Large intestine (tissue), 3 donors: ENCODE data around the gene OBSCN. TPM values are rescaled to one million over a fixed set of nuclear protein-coding genes. Genes with fewer than 3 reads are reported as not detected.
A peak's percentile ranks its signal among the peaks of the same experiment; 100 is the strongest.

Experiments
- DNase-seq, 2 donors: peaks; one replicate each; pipeline versions ENCODE4 v3.0.0 to v3.0.0-alpha.2; 2013
- H3K27ac ChIP-seq: one replicate; pipeline ENCODE4 v1.5.1; 2013; ENCODE audit warnings: low read length
- H3K27me3 ChIP-seq: 2 replicates; pipeline ENCODE4 v1.6.1; 2013; ENCODE audit warnings: low read length; ENCODE audit not compliant: control insufficient read depth, insufficient read depth
- H3K36me3 ChIP-seq: 2 replicates; pipeline ENCODE4 v1.6.1; 2013; ENCODE audit warnings: low read length; ENCODE audit not compliant: control insufficient read depth, insufficient read depth
- H3K4me1 ChIP-seq: one replicate; pipeline ENCODE4 v1.6.1; 2013; ENCODE audit warnings: low read length; ENCODE audit not compliant: control insufficient read depth, insufficient read depth
- H3K4me3 ChIP-seq: one replicate; pipeline ENCODE4 v1.5.1; 2013; ENCODE audit warnings: low read length
- H3K9me3 ChIP-seq: one replicate; pipeline ENCODE4 v1.6.1; 2013; ENCODE audit warnings: mild to moderate bottlenecking, low read depth, low read length, moderate library complexity; ENCODE audit not compliant: control insufficient read depth
- WGBS: methylation state at CpG from one replicate; pipeline ENCODE4 v1.1.5; 2013; ENCODE audit warnings: low lambda C conversion rate; ENCODE audit not compliant: insufficient coverage; 5-methylcytosine and 5-hydroxymethylcytosine counted together
- polyA plus RNA-seq: library from polyadenylated mRNA; unstranded; fragments of 120-200 nt; gene quantifications from one replicate; pipeline ENCODE4 v1.2.1, GENCODE V29; 2013

Gene OBSCN
- polyA plus RNA-seq, 1 donor: 58.9 TPM

- Histone ChIP-seq H3K36me3 (peaks cover 24% of the 10 kb centered on the region), H3K4me3 (no peak overlapping the region), H3K4me1 (peaks cover 12% of the 10 kb centered on the region), H3K27me3 (no peaks in the 10 kb centered on the region), H3K9me3 (no peaks in the 10 kb centered on the region), H3K27ac (no peak overlapping the region)
- no CpG with 5 or more reads among the region's 3 CpGs for WGBS
- DNase-seq: no peak
These were observed 196.4 kb downstream of the OBSCN start for GRCh38 chr1:228404107-228404720.

GRCh38 chr1:228405200-228405978 is 197.5 kb downstream of the OBSCN start:
- Histone ChIP-seq H3K36me3 (peaks cover 17% of the 10 kb centered on the region), H3K4me1 (peaks cover 12% of the 10 kb centered on the region), H3K27me3 (no peaks in the 10 kb centered on the region), H3K4me3 (peak overlapping the region; percentile 74), H3K27ac (no peak overlapping the region), H3K9me3 (no peaks in the 10 kb centered on the region)
- no CpG with 5 or more reads among the region's 11 CpGs for WGBS
- no peak for DNase-seq

GRCh38 chr1:228405979-228406228 is 198.1 kb downstream of the OBSCN start:
- Histone ChIP-seq H3K36me3 (peaks cover 14% of the 10 kb centered on the region), H3K27me3 (no peaks in the 10 kb centered on the region), H3K4me3 (peak overlapping the region; percentile 74), H3K9me3 (no peaks in the 10 kb centered on the region), H3K27ac (no peak overlapping the region), H3K4me1 (peaks cover 12% of the 10 kb centered on the region)
- DNase-seq: no peak
- no CpG with 5 or more reads among the region's 21 CpGs for WGBS

GRCh38 chr1:228407106-228408040 is 199.5 kb downstream of the OBSCN start:
- peaks cover 12% of the 10 kb centered on the region for H3K36me3 ChIP-seq
- peaks cover 12% of the 10 kb centered on the region for H3K4me1 ChIP-seq
- H3K27me3 ChIP-seq: no peaks in the 10 kb centered on the region
- peak overlapping the region; percentile 74 for H3K4me3 ChIP-seq
- WGBS: no CpG with 5 or more reads among the region's 29 CpGs
- no peaks in the 10 kb centered on the region for H3K9me3 ChIP-seq
- no peak overlapping the region for H3K27ac ChIP-seq
- DNase-seq: no peak

- WGBS: no CpG with 5 or more reads among the region's 27 CpGs
- Histone ChIP-seq H3K4me3 (no peak overlapping the region), H3K36me3 (peaks cover 3% of the 10 kb centered on the region), H3K27ac (no peak overlapping the region), H3K27me3 (no peaks in the 10 kb centered on the region), H3K9me3 (no peaks in the 10 kb centered on the region), H3K4me1 (peaks cover 12% of the 10 kb centered on the region)
- DNase-seq: no peak
These were observed 200.4 kb downstream of the OBSCN start for GRCh38 chr1:228408041-228408868.

- no peaks in the 10 kb centered on the region for H3K9me3 ChIP-seq
These were observed 201.3 kb downstream of the OBSCN start for GRCh38 chr1:228408869-228409805.

GRCh38 chr1:228410015-228410414 is 202.2 kb downstream of the OBSCN start:
- no peak for DNase-seq
- 80% methylated on average over 2 of the region's 8 CpGs for WGBS
- Histone ChIP-seq H3K9me3 (no peaks in the 10 kb centered on the region), H3K27me3 (peaks cover 5% of the 10 kb centered on the region), H3K4me1 (peaks cover 9% of the 10 kb centered on the region), H3K27ac (no peak overlapping the region), H3K36me3 (peaks cover 2% of the 10 kb centered on the region), H3K4me3 (no peak overlapping the region)

More at GRCh38 chr1:228408869-228409805, 201.3 kb downstream of the OBSCN start:
- H3K4me1 ChIP-seq: peaks cover 12% of the 10 kb centered on the region
- H3K27me3 ChIP-seq: no peaks in the 10 kb centered on the region
- DNase-seq: peak in 1 of 2 donors; percentile 21
- H3K27ac ChIP-seq: no peak overlapping the region
- no peak overlapping the region for H3K4me3 ChIP-seq
- WGBS: no CpG with 5 or more reads among the region's 19 CpGs
- H3K36me3 ChIP-seq: peaks cover 2% of the 10 kb centered on the region

DNA sequence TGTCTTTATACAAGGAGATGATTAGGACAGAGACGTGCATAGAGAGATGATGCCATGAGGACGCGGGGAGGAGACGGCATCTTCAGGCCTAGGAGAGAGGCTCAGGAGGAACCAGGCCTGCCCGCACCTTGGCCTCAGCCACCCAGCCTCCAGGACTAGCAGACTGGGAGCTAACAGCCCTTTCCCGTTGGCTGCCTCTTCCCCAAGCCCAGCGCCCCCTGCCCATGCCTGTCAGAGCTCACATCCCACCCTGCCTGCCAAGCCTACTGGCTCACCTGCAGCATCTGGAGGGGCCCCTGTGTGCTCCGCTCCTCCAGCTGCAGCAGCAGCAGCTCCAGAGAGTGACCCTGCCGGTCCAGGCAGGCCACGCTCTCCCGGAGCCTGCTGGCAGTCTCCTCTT is 202.8 kb downstream of the OBSCN start:
- H3K9me3 ChIP-seq: no peaks in the 10 kb centered on the region
- H3K27ac ChIP-seq: no peak overlapping the region
- no peak overlapping the region for H3K4me3 ChIP-seq
- peaks cover 2% of the 10 kb centered on the region for H3K4me1 ChIP-seq
- DNase-seq: no peak
- H3K27me3 ChIP-seq: peaks cover 12% of the 10 kb centered on the region
- peaks cover 2% of the 10 kb centered on the region for H3K36me3 ChIP-seq
- WGBS: no CpG with 5 or more reads among the region's 11 CpGs

DNA sequence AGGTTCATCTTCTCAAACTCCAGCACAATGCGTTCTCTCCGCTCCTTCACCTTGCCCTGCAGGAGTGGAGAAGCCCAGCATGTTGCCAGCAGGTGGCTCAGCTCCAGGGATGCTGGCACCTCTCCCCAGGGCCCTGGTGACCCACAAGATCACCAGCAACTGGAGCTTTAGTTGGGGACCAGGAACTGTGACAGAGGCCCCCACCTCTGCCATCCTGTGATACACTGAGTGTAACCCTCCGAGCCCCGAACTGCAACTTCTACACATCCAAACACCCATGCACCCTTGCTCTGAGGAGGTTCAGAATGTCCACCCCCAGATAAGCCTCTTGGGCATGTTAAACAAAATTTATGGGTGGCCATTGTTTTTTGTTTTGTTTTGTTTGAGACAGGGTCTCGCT is 203.3 kb downstream of the OBSCN start:
- DNase-seq: no peak
- Histone ChIP-seq H3K9me3 (peaks cover 1% of the 10 kb centered on the region), H3K4me1 (peaks cover 2% of the 10 kb centered on the region), H3K27ac (no peak overlapping the region), H3K27me3 (peaks cover 16% of the 10 kb centered on the region), H3K36me3 (peaks cover 2% of the 10 kb centered on the region), H3K4me3 (no peak overlapping the region)
- no CpG with 5 or more reads among the region's 5 CpGs for WGBS
